Neuronal stem cell (in vitro differentiated cells): ENCODE results near the gene RFTN2.
"Not testable (repeated sequence)": the region's sequence is repeated elsewhere in the genome, so short reads cannot be mapped to it uniquely, and the experiment has no call there.

Experiments used
- DNase-seq: peaks from one replicate; pipeline ENCODE4 v3.0.0-alpha.2; 2013; ENCODE audit warnings: low spot score
- H2AFZ ChIP-seq: one replicate; pipeline ENCODE4 v1.6.1; 2013; ENCODE audit warnings: mild to moderate bottlenecking, low read length, inconsistent platforms
- H2AK5ac ChIP-seq: 2 replicates; pipeline ENCODE4 v1.6.1; 2013; ENCODE audit warnings: low read depth, mild to moderate bottlenecking, inconsistent platforms, low read length, moderate library complexity, mixed read lengths
- H2BK120ac ChIP-seq: 2 replicates; pipeline ENCODE4 v1.6.1; 2013; ENCODE audit warnings: low read depth, mild to moderate bottlenecking, inconsistent platforms, low read length, moderate library complexity, mixed read lengths
- H2BK12ac ChIP-seq: one replicate; pipeline ENCODE4 v1.6.1; 2013; ENCODE audit warnings: low read length, inconsistent platforms
- H2BK15ac ChIP-seq: 2 replicates; pipeline ENCODE4 v1.6.1; 2013; ENCODE audit warnings: mild to moderate bottlenecking, low read length, inconsistent platforms, mixed read lengths
- H2BK5ac ChIP-seq: one replicate; pipeline ENCODE4 v1.6.1; 2013; ENCODE audit warnings: inconsistent platforms, mild to moderate bottlenecking, low read length, moderate library complexity
- H3K14ac ChIP-seq: one replicate; pipeline ENCODE4 v1.6.1; 2013; ENCODE audit warnings: low read length, inconsistent platforms
- H3K18ac ChIP-seq: 2 replicates; pipeline ENCODE4 v1.6.1; 2013; ENCODE audit warnings: low read length, inconsistent platforms
- H3K23ac ChIP-seq: 2 replicates; pipeline ENCODE4 v1.6.1; 2013; ENCODE audit warnings: low read depth, mild to moderate bottlenecking, mixed read lengths, low read length, inconsistent platforms; ENCODE audit not compliant: poor library complexity
- H3K27ac ChIP-seq: replicated peaks from 3 replicates; pipeline ENCODE4 v1.5.1; 2013; ENCODE audit warnings: low read length, inconsistent platforms
- H3K27me3 ChIP-seq, 3 experiments: 2 replicates each; pipeline ENCODE4 v1.6.1; 2013; ENCODE audit warnings: low read length in 3 of 3, mild to moderate bottlenecking in 2 of 3, inconsistent platforms in 1 of 3, low read depth in 1 of 3, mixed read lengths in 1 of 3, moderate library complexity in 1 of 3; ENCODE audit not compliant: control insufficient read depth in 3 of 3, insufficient read depth in 3 of 3
- H3K36me3 ChIP-seq, 2 donors: replicated peaks in 1 of 2; 2 replicates each; pipeline ENCODE4 v1.6.1; 2013; ENCODE audit warnings: low read length in 2 of 2; ENCODE audit not compliant: control insufficient read depth in 2 of 2, insufficient read depth in 2 of 2
- H3K4ac ChIP-seq: 2 replicates; pipeline ENCODE4 v1.6.1; 2013; ENCODE audit warnings: inconsistent platforms, mild to moderate bottlenecking, low read length, moderate library complexity
- H3K4me1 ChIP-seq, 2 donors: 1 replicate in 1 of 2; 2 replicates in 1 of 2; pipeline ENCODE4 v1.6.1; 2013; ENCODE audit warnings: low read length in 2 of 2, low read depth in 1 of 2; ENCODE audit not compliant: control insufficient read depth in 2 of 2, insufficient read depth in 1 of 2
- H3K4me2 ChIP-seq: one replicate; pipeline ENCODE4 v1.6.1; 2013; ENCODE audit warnings: mild to moderate bottlenecking, low read length, inconsistent platforms; ENCODE audit not compliant: insufficient read depth, poor library complexity, severe bottlenecking
- H3K4me3 ChIP-seq, 2 donors: 2 replicates each; pipeline ENCODE4 v1.5.1; 2013; ENCODE audit warnings: low read length in 2 of 2, mild to moderate bottlenecking in 2 of 2, inconsistent platforms in 1 of 2, moderate library complexity in 1 of 2
- H3K79me1 ChIP-seq: one replicate; pipeline ENCODE4 v1.6.1; 2013; ENCODE audit warnings: low read depth, mild to moderate bottlenecking, inconsistent platforms, low read length, moderate library complexity
- H3K9ac ChIP-seq: one replicate; pipeline ENCODE4 v1.6.1; 2013; ENCODE audit warnings: mild to moderate bottlenecking, low read depth, low read length, inconsistent platforms; ENCODE audit not compliant: poor library complexity
- H3K9me3 ChIP-seq, 2 donors: replicated peaks in 1 of 2; 2 replicates each; pipeline versions ENCODE3 to v1.6.1; 2013; ENCODE audit warnings: low read length in 2 of 2, mild to moderate bottlenecking in 2 of 2, inconsistent platforms in 1 of 2, low read depth in 1 of 2, mixed read lengths in 1 of 2, moderate library complexity in 1 of 2; ENCODE audit not compliant: control insufficient read depth in 2 of 2, insufficient read depth in 1 of 2
- H4K8ac ChIP-seq: one replicate; pipeline ENCODE4 v1.6.1; 2013; ENCODE audit warnings: low read depth, mild to moderate bottlenecking, inconsistent platforms, low read length, moderate library complexity
- H4K91ac ChIP-seq: one replicate; pipeline ENCODE4 v1.6.1; 2013; ENCODE audit warnings: low read length, low read depth, mild to moderate bottlenecking, inconsistent platforms; ENCODE audit not compliant: poor library complexity
- WGBS, 2 donors: extraction: QIAGEN DNeasy Blood & Tissue Kit; methylation state at CpG; one replicate each; pipeline ENCODE4 v1.1.7; 2013; ENCODE audit warnings: missing lambda C conversion rate in 2 of 2, mixed read lengths in 1 of 2; ENCODE audit not compliant: insufficient read length in 2 of 2, insufficient replicate concordance in 1 of 2; ENCODE audit errors: extremely low coverage in 2 of 2; 5-methylcytosine and 5-hydroxymethylcytosine counted together

The RFTN2 gene

GRCh38 chr2:197578294-197578693 is 97.1 kb downstream of the RFTN2 start:
- H2BK12ac ChIP-seq, result not testable (repeated sequence)

GRCh38 chr2:197577446-197577845 is 97.9 kb downstream of the RFTN2 start:
- Histone ChIP-seq H3K4me3 (no peak overlapping the region), H3K14ac (no peak overlapping the region), H3K79me1 (no peaks in the 10 kb centered on the region), H3K27me3 (no peaks in the 10 kb centered on the region), H3K4ac (no peak overlapping the region), H4K91ac (no peak overlapping the region), H2AK5ac (no peak overlapping the region), H3K4me2 (no peak overlapping the region), H2AFZ (no peak overlapping the region), H3K18ac (no peak overlapping the region), H2BK15ac (no peak overlapping the region), H3K27ac (no peak overlapping the region), H2BK120ac (no peak overlapping the region), H4K8ac (no peak overlapping the region), H3K36me3 (peaks cover 0 to 12% of the 10 kb centered on the region in 2 donors), H3K23ac (no peak overlapping the region), H3K9ac (no peak overlapping the region), H3K4me1 (no peaks in the 10 kb centered on the region), H2BK12ac (no peak overlapping the region), H2BK5ac (no peak overlapping the region), H3K9me3 (peaks cover 2 to 26% of the 10 kb centered on the region in 2 donors)
- no CpG with 5 or more reads among the region's 4 CpGs for WGBS, 2 donors
- no peak for DNase-seq

More at GRCh38 chr2:197578294-197578693, 97.1 kb downstream of the RFTN2 start:
- H3K79me1 ChIP-seq, H4K91ac ChIP-seq, H2AFZ ChIP-seq, H2BK120ac ChIP-seq, H3K36me3 ChIP-seq, H2BK5ac ChIP-seq, H3K27me3 ChIP-seq, H2AK5ac ChIP-seq, H3K27ac ChIP-seq, H3K23ac ChIP-seq, H2BK15ac ChIP-seq, H3K4ac ChIP-seq, H3K14ac ChIP-seq, H4K8ac ChIP-seq, H3K9ac ChIP-seq, H3K4me3 ChIP-seq, H3K18ac ChIP-seq, H3K4me2 ChIP-seq, H3K4me1 ChIP-seq, DNase-seq: not testable (repeated sequence)
- H3K9me3 ChIP-seq, result peaks cover 2 to 19% of the 10 kb centered on the region in 2 donors
- no CpG with 5 or more reads among the region's 2 CpGs for WGBS, 2 donors

GRCh38 chr2:197576631-197577030 is 98.8 kb downstream of the RFTN2 start:
- no peak overlapping the region for H3K4ac ChIP-seq
- no peak overlapping the region for H3K4me3 ChIP-seq
- no peak overlapping the region for H2AK5ac ChIP-seq
- no peak overlapping the region for H3K27ac ChIP-seq
- peaks cover 0 to 1% of the 10 kb centered on the region in 2 donors for H3K4me1 ChIP-seq
- peaks cover 2 to 27% of the 10 kb centered on the region in 2 donors for H3K9me3 ChIP-seq
- H2BK5ac ChIP-seq, result no peak overlapping the region
- H3K4me2 ChIP-seq, result no peak overlapping the region
- no peak overlapping the region for H2BK120ac ChIP-seq
- H2AFZ ChIP-seq, result no peak overlapping the region
- H3K14ac ChIP-seq, result no peak overlapping the region
- no peak overlapping the region for H3K23ac ChIP-seq
- peaks cover 0 to 20% of the 10 kb centered on the region in 2 donors for H3K36me3 ChIP-seq
- no peak overlapping the region for H4K8ac ChIP-seq
- H2BK12ac ChIP-seq, result no peak overlapping the region
- H3K9ac ChIP-seq, result no peak overlapping the region
- H3K27me3 ChIP-seq, result no peaks in the 10 kb centered on the region
- H4K91ac ChIP-seq, result no peak overlapping the region
- no CpG with 5 or more reads among the region's 3 CpGs for WGBS, 2 donors
- no peak for DNase-seq
- no peak overlapping the region for H2BK15ac ChIP-seq
- no peak overlapping the region for H3K18ac ChIP-seq
- no peaks in the 10 kb centered on the region for H3K79me1 ChIP-seq

GRCh38 chr2:197575987-197576386 is 99.4 kb downstream of the RFTN2 start:
- Histone ChIP-seq H3K79me1 (no peaks in the 10 kb centered on the region), H3K4me1 (peaks cover 0 to 1% of the 10 kb centered on the region in 2 donors), H3K4me2 (no peak overlapping the region), H3K27ac (no peak overlapping the region), H4K8ac (no peak overlapping the region), H3K18ac (no peak overlapping the region), H3K14ac (no peak overlapping the region), H4K91ac (no peak overlapping the region), H3K4me3 (no peak overlapping the region), H3K36me3 (peaks cover 0 to 23% of the 10 kb centered on the region in 2 donors), H2AFZ (no peak overlapping the region), H3K4ac (no peak overlapping the region), H2BK15ac (no peak overlapping the region), H3K23ac (no peak overlapping the region), H2AK5ac (no peak overlapping the region), H3K9ac (no peak overlapping the region), H2BK5ac (no peak overlapping the region), H3K27me3 (no peaks in the 10 kb centered on the region), H3K9me3 (peaks cover 2 to 27% of the 10 kb centered on the region in 2 donors), H2BK12ac (no peak overlapping the region), H2BK120ac (no peak overlapping the region)
- no peak for DNase-seq
- no CpG with 5 or more reads among the region's 2 CpGs for WGBS, 2 donors
